OCI-LY3 (cell line): ENCODE results near the gene COMT.

ENCODE experiments used
- CTCF ChIP-seq: fragments of 200-600, 300-600 bp; sonication (generic); IDR thresholded peaks from 2 replicates; pipeline ENCODE4 v1.5.1; 2014; ENCODE audit warnings: antibody characterized with exemption, low read length, low read depth
- EZH2phosphoT487 ChIP-seq: fragments of 200-600 bp; shearing (Covaris generic); IDR thresholded peaks from 2 replicates; pipeline ENCODE4 v1.6.1; 2018; ENCODE audit warnings: antibody characterized with exemption, mixed run types, low read depth

- TF ChIP-seq CTCF (no peak), EZH2phosphoT487 (no peak)
These were observed 19.1 kb downstream of the COMT start for GRCh38 chr22:19960491-19961200.
